K562 (cell line): ENCODE data around the gene GPR39. TPM values are rescaled to one million over a fixed set of nuclear protein-coding genes. Genes with fewer than 3 reads are reported as not detected.

Source experiments
- ATAC-seq: fragments of 200-7000 bp; cut with Tn5 transposase; 3 replicates; pipeline ENCODE4 v1.9.1; 2020; ENCODE audit warnings: moderate library complexity
- BruUV-seq: library from RNA; stranded (reverse); fragments of 400-500 nt; replicated peaks from 2 replicates; lab custom pipeline; 2021; lab: Mats Ljungman, UMichigan
- CTCF ChIA-PET: fragments of 300-600 bp; formaldehyde crosslinking; extraction: SDS; loops from one replicate; lab custom pipeline; 2021; ENCODE audit warnings: low intra/inter-chr PET ratio; lab: Yijun Ruan, JAX
- POLR2A ChIA-PET: fragments of 300-600, 350-650 bp; sonication (Branson Sonifier 250); formaldehyde crosslinking; extraction: SDS; loops from one replicate; lab custom pipeline; 2021; ENCODE audit warnings: antibody characterized with exemption, inconsistent platforms; lab: Yijun Ruan, JAX
- DNase-seq, 4 experiments: peaks; one replicate each; pipeline versions ENCODE4 v3.0.0 to v3.0.0-alpha.2; 2011 to 2018; ENCODE audit warnings: low spot score in 3 of 4, mixed read lengths in 3 of 4; ENCODE audit errors: extremely low read depth in 1 of 4
- FAIRE-seq: peaks from 2 replicates; lab custom pipeline; 2011; peaks lifted over from hg19 to GRCh38; lab: Jason Lieb, UNC
- H2AFZ ChIP-seq: 2 replicates; pipeline ENCODE4 v1.6.0; 2011; ENCODE audit warnings: low read depth, low read length, control low read depth, inconsistent platforms
- H3K27ac ChIP-seq: fragments of 200-600 bp; 3 replicates; pipeline ENCODE4 v1.8.0; 2011; ENCODE audit warnings: low read depth, mild to moderate bottlenecking, control low read depth, inconsistent platforms, low read length, moderate library complexity, mixed read lengths; ENCODE audit errors: extremely low read depth
- H3K27me3 ChIP-seq, 2 experiments: fragments of 300-600 bp in 1 of 2; 2 replicates in 1 of 2; 3 replicates in 1 of 2; pipeline versions ENCODE4 v1.6.0 to v1.8.0; 2011; ENCODE audit warnings: inconsistent platforms in 2 of 2, low read length in 2 of 2, mild to moderate bottlenecking in 1 of 2, mixed read lengths in 1 of 2, moderate library complexity in 1 of 2; ENCODE audit not compliant: control insufficient read depth in 2 of 2, insufficient read depth in 2 of 2
- H3K36me3 ChIP-seq: fragments of 300-600 bp; 3 replicates; pipeline ENCODE4 v1.8.0; 2011; ENCODE audit warnings: mild to moderate bottlenecking, low read length, inconsistent platforms; ENCODE audit not compliant: control insufficient read depth, insufficient read depth
- H3K4me1 ChIP-seq, 2 experiments: fragments of 200-600 bp in 1 of 2; replicated peaks in 1 of 2; 2 replicates in 1 of 2; 3 replicates in 1 of 2; pipeline versions ENCODE4 v1.5.1 to v1.8.0; 2011; ENCODE audit warnings: inconsistent platforms in 2 of 2, low read length in 2 of 2, mild to moderate bottlenecking in 1 of 2, mixed read lengths in 1 of 2, moderate library complexity in 1 of 2; ENCODE audit not compliant: control insufficient read depth in 2 of 2, insufficient read depth in 2 of 2
- H3K4me2 ChIP-seq: 2 replicates; pipeline ENCODE4 v1.6.1; 2011; ENCODE audit warnings: low read length, control low read depth, inconsistent platforms, mixed read lengths; ENCODE audit not compliant: insufficient read depth
- H3K4me3 ChIP-seq: fragments of 200-600 bp; sonication (generic), shearing (Covaris generic); 2 replicates; pipeline ENCODE4 v1.5.1; 2016; ENCODE audit warnings: control low read depth, inconsistent platforms
- H3K79me2 ChIP-seq: fragments of 200-600 bp; 3 replicates; pipeline ENCODE4 v1.8.0; 2011; ENCODE audit warnings: low read length, inconsistent platforms; ENCODE audit not compliant: control insufficient read depth, insufficient read depth
- H3K9ac ChIP-seq, 2 experiments: 2 replicates each; pipeline versions ENCODE4 v1.6.0 to v1.6.1; 2011; ENCODE audit warnings: low read depth in 2 of 2, low read length in 2 of 2, control low read depth in 1 of 2, inconsistent platforms in 1 of 2, mild to moderate bottlenecking in 1 of 2, mixed read lengths in 1 of 2; ENCODE audit not compliant: insufficient read depth in 1 of 2
- H3K9me1 ChIP-seq: one replicate; pipeline ENCODE4 v1.6.0; 2011; ENCODE audit warnings: inconsistent platforms, mild to moderate bottlenecking, low read length, moderate library complexity; ENCODE audit not compliant: control insufficient read depth, insufficient read depth
- H3K9me3 ChIP-seq: replicated peaks from 2 replicates; pipeline ENCODE4 v1.5.1; 2011; ENCODE audit warnings: low read depth, low read length, inconsistent platforms; ENCODE audit not compliant: control insufficient read depth, insufficient read depth
- H4K20me1 ChIP-seq: replicated peaks from 2 replicates; pipeline ENCODE4 v1.6.1; 2011; ENCODE audit warnings: low read length, inconsistent platforms, mixed read lengths; ENCODE audit not compliant: control insufficient read depth, insufficient read depth
- CHD2 ChIP-seq: IDR thresholded peaks from 2 replicates; pipeline ENCODE4 v1.6.1; 2011; ENCODE audit warnings: low read depth, low read length
- CREBBP ChIP-seq: IDR thresholded peaks from one replicate; pipeline ENCODE4 v1.6.1; 2012; ENCODE audit warnings: low read depth, mild to moderate bottlenecking, control low read depth, inconsistent platforms, low read length
- ELF2 ChIP-seq: fragments of 250-450 bp; sonication (Bioruptor Pico); IDR thresholded peaks from 2 replicates; pipeline ENCODE4 v1.5.0; 2021; ENCODE audit warnings: mild to moderate bottlenecking
- HDGF ChIP-seq: fragments of 450-650 bp; IDR thresholded peaks from 2 replicates; pipeline ENCODE4 v1.6.1; 2016
- ZFP30 ChIP-seq: fragments of 250-450 bp; sonication (Bioruptor Pico); IDR thresholded peaks from 2 replicates; pipeline ENCODE4 v1.8.0; 2022; ENCODE audit warnings: moderate library complexity, mild to moderate bottlenecking, inconsistent platforms, borderline replicate concordance
- ZNF444 ChIP-seq: fragments of 250-450 bp; sonication (Bioruptor Pico); IDR thresholded peaks from 2 replicates; pipeline ENCODE4 v1.4.0; 2020; ENCODE audit warnings: mild to moderate bottlenecking, moderate library complexity
- WGBS: fragments of 100-300 bp; shearing (Covaris generic); methylation state at CpG from one replicate; pipeline ENCODE4 v1.1.6; 2016; ENCODE audit warnings: low coverage, mixed read lengths; ENCODE audit not compliant: insufficient coverage; ENCODE audit errors: missing lambda C conversion rate; 5-methylcytosine and 5-hydroxymethylcytosine counted together
- in situ Hi-C: fragments of 300-500 bp; cut with MboI; formaldehyde crosslinking; loops from 4 replicates; pipeline ENCODE4 v1.15.0; 2018; ENCODE audit warnings: inconsistent platforms, mixed read lengths
- intact Hi-C: fragments of 100-400 bp; cut with micrococcal nuclease; formaldehyde crosslinking; loops from 2 replicates; pipeline ENCODE4 v1.14.2; 2022
- polyA plus RNA-seq, 8 experiments: library from polyadenylated mRNA; depleted of rRNA in 4 of 8; stranded (reverse) in 5 of 8; unstranded in 3 of 8; fragments of >200 nt; fragmentation: Nextera tagmentation in 2 of 8; fragmentation: Illumina TruSeq in 1 of 8; extraction: Ambion mirVana in 2 of 8; extraction: Trizol in 1 of 8; gene quantifications; 2 replicates each; pipeline versions ENCODE4 v1.2.1 to v1.2.3, GENCODE V29; 2011 to 2014; ENCODE audit warnings: inconsistent platforms in 1 of 8, missing spikeins in 1 of 8
- total RNA-seq, 7 experiments: library from RNA; depleted of rRNA in 6 of 7; stranded (reverse); fragments of >200 nt in 6 of 7; fragmentation: Illumina TruSeq in 2 of 7; extraction: Trizol in 2 of 7; gene quantifications; 2 replicates each; pipeline versions ENCODE4 v1.2.1 to v1.2.3, GENCODE V29; 2011 to 2021; ENCODE audit warnings: low replicate concordance in 1 of 7
- TF ChIP-seq, protein P1 (sequence below): fragments of 250-450 bp; sonication (Bioruptor Pico); IDR thresholded peaks from 2 replicates; pipeline ENCODE4 v1.5.0; 2020; ENCODE audit warnings: mild to moderate bottlenecking
- TF ChIP-seq, protein P2 (sequence below): fragments of 450-650 bp; conservative IDR thresholded peaks from 2 replicates; pipeline ENCODE4 v1.6.1; 2016; ENCODE audit warnings: missing genetic modification characterization, low read depth, mild to moderate bottlenecking, control low read depth, missing compliant biosample characterization
- TF ChIP-seq, protein P3 (sequence below), 3 experiments: fragments of 200-800 bp in 1 of 3; fragments of 250-450 bp in 1 of 3; fragments of 450-650 bp in 1 of 3; sonication (Bioruptor Pico) in 1 of 3; sonication (Bioruptor generic) in 1 of 3; formaldehyde crosslinking in 1 of 3; IDR thresholded peaks; 2 replicates each; pipeline versions ENCODE4 v1.6.1 to v1.8.0; 2016 to 2022; ENCODE audit warnings: mild to moderate bottlenecking in 2 of 3, missing genetic modification characterization in 2 of 3, missing compliant biosample characterization in 1 of 3, moderate library complexity in 1 of 3

GPR39 gene
- total and polyA plus RNA-seq, 9 of the 15 experiments (the other 6 are each of a cell fraction or from before 2014, with no cell fraction given): 0.04 TPM; not detected in 8

DNA sequence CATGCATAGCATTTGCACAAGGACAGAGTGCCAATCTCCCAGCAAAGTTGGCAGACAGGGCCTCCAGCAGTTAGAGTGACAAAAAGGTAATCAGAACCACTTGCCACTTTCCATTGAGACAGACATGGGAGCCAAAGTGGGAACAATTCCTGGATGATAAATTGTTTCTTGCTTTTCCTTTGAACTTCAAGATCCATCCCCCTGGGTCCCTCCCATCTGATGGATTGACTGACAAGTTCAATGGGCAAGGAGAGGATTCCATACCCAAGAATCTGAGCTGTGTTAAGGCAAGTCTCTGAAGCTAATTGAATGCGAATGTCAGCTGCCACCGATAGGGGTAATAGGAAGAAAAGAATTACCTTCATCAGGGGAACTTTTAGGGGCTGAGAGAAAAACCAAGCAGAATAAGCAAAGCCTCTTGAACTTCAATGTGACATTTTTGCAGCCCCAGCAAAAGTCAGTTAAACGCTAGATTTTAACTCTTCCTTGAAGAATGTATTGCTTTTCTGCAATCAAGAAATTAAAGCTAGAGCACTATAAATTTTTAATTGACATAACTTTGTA lies 156.9 kb downstream of the GPR39 start:
- no peaks in the 10 kb centered on the region for H3K79me2 ChIP-seq
- WGBS: 0% methylated on average over 3 of the region's 3 CpGs
- CTCF ChIA-PET: no interaction called here
- intact Hi-C loops (no loop called here), in situ Hi-C loops (no loop called here)
- H3K36me3 ChIP-seq: no peaks in the 10 kb centered on the region
- H4K20me1 ChIP-seq: no peaks in the 10 kb centered on the region
- no peak overlapping the region for H3K4me2 ChIP-seq
- H3K27me3 ChIP-seq: no peaks in the 10 kb centered on the region
- no peaks in the 10 kb centered on the region for H3K4me1 ChIP-seq
- H3K9ac ChIP-seq: no peak overlapping the region
- FAIRE-seq (no peak), DNase-seq (no peak), ATAC-seq (no peak)
- no peak overlapping the region for H2AFZ ChIP-seq
- POLR2A ChIA-PET: no interaction called here
- no peak overlapping the region for H3K4me3 ChIP-seq
- no peaks in the 10 kb centered on the region for H3K9me3 ChIP-seq
- H3K9me1 ChIP-seq: no peaks in the 10 kb centered on the region
- TF ChIP-seq ZNF444 (CRISPR knock-in tag): no peak
- no peak for TF ChIP-seq ELF2
- no peak overlapping the region for H3K27ac ChIP-seq
- no TSS peak for BruUV-seq

DNA sequence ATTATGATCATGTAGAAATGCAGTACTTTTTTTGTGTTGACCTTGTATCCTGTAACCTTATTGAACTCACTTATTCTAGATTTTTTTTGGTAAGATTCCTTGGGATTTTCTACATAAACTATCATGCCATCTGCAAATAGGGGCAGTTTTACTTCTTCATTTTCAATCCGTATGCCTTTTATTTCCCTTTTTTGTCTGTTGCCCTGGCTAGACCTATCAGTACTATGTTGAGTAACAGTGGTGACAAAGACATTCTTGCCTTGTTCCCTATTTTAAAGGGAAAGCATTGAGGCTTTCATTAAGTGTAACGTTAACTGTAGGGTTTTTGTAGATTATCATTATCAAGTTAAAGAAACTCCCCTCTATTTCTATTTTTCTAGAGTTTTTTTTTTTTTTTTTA lies 161.1 kb downstream of the GPR39 start:
- 0% methylated on average over 2 of the region's 2 CpGs for WGBS
- Histone ChIP-seq H3K9ac (no peak overlapping the region), H2AFZ (no peak overlapping the region), H3K36me3 (no peaks in the 10 kb centered on the region), H3K27ac (no peak overlapping the region), H3K79me2 (no peaks in the 10 kb centered on the region), H3K27me3 (no peaks in the 10 kb centered on the region), H3K4me1 (no peaks in the 10 kb centered on the region), H3K4me2 (no peak overlapping the region), H3K9me3 (no peaks in the 10 kb centered on the region), H3K4me3 (no peak overlapping the region), H4K20me1 (no peaks in the 10 kb centered on the region), H3K9me1 (no peaks in the 10 kb centered on the region)
- CTCF ChIA-PET: no interaction called here
- ATAC-seq (no peak), DNase-seq (no peak), FAIRE-seq (no peak)
- POLR2A ChIA-PET: no interaction called here
- intact Hi-C loops (no loop called here), in situ Hi-C loops (no loop called here)
- BruUV-seq: no TSS peak
- TF ChIP-seq CREBBP (no peak), CHD2 (no peak), ZFP30 (CRISPR knock-in tag) (no peak), HDGF (no peak)
- TF ChIP-seq, protein P1, sequence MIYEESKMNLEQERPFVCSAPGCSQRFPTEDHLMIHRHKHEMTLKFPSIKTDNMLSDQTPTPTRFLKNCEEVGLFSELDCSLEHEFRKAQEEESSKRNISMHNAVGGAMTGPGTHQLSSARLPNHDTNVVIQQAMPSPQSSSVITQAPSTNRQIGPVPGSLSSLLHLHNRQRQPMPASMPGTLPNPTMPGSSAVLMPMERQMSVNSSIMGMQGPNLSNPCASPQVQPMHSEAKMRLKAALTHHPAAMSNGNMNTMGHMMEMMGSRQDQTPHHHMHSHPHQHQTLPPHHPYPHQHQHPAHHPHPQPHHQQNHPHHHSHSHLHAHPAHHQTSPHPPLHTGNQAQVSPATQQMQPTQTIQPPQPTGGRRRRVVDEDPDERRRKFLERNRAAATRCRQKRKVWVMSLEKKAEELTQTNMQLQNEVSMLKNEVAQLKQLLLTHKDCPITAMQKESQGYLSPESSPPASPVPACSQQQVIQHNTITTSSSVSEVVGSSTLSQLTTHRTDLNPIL: no peak
- TF ChIP-seq, protein P2, sequence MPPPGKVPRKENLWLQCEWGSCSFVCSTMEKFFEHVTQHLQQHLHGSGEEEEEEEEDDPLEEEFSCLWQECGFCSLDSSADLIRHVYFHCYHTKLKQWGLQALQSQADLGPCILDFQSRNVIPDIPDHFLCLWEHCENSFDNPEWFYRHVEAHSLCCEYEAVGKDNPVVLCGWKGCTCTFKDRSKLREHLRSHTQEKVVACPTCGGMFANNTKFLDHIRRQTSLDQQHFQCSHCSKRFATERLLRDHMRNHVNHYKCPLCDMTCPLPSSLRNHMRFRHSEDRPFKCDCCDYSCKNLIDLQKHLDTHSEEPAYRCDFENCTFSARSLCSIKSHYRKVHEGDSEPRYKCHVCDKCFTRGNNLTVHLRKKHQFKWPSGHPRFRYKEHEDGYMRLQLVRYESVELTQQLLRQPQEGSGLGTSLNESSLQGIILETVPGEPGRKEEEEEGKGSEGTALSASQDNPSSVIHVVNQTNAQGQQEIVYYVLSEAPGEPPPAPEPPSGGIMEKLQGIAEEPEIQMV (tag): no peak
- TF ChIP-seq, protein P3, sequence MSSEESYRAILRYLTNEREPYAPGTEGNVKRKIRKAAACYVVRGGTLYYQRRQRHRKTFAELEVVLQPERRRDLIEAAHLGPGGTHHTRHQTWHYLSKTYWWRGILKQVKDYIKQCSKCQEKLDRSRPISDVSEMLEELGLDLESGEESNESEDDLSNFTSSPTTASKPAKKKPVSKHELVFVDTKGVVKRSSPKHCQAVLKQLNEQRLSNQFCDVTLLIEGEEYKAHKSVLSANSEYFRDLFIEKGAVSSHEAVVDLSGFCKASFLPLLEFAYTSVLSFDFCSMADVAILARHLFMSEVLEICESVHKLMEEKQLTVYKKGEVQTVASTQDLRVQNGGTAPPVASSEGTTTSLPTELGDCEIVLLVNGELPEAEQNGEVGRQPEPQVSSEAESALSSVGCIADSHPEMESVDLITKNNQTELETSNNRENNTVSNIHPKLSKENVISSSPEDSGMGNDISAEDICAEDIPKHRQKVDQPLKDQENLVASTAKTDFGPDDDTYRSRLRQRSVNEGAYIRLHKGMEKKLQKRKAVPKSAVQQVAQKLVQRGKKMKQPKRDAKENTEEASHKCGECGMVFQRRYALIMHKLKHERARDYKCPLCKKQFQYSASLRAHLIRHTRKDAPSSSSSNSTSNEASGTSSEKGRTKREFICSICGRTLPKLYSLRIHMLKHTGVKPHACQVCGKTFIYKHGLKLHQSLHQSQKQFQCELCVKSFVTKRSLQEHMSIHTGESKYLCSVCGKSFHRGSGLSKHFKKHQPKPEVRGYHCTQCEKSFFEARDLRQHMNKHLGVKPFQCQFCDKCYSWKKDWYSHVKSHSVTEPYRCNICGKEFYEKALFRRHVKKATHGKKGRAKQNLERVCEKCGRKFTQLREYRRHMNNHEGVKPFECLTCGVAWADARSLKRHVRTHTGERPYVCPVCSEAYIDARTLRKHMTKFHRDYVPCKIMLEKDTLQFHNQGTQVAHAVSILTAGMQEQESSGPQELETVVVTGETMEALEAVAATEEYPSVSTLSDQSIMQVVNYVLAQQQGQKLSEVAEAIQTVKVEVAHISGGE (CRISPR knock-in tag; IDR thresholded peaks at IDR 0.05): no peak
